ENCODE data around the gene ZNF382.

GRCh38 chr19:36668646-36669045, 63.5 kb downstream of the ZNF382 start:
- no peak for TF ChIP-seq CTCF (IDR thresholded peaks at IDR 0.05 in 8 of 11, conservative IDR thresholded peaks at IDR 0.05 in 3 of 11)
- no peak for TF ChIP-seq POLR2A (IDR thresholded peaks at IDR 0.05)
- TF ChIP-seq POLR2AphosphoS5 (IDR thresholded peaks at IDR 0.05) = no peak

Measured in spleen (tissue), 7 donors.